HL-60/S4 treated with phorbol 12-myristate 13-acetate at 8.2 ng/mL for 4 days and 3 days (cell line): ENCODE data around the gene TNRC6A.

ENCODE experiments used
- in situ Hi-C: fragments of 300-500 bp; cut with MboI; formaldehyde crosslinking; loops from 2 replicates; pipeline ENCODE4 v1.15.0; 2022; ENCODE audit warnings: low sequenced_read_pairs

Gene TNRC6A

GRCh38 chr16:24755201-24755874 is 25.9 kb downstream of the TNRC6A start:
- in situ Hi-C loops, result no loop called here

- in situ Hi-C loops, result no loop called here
Observed at GRCh38 chr16:24758373-24758772, 28.9 kb downstream of the TNRC6A start.

GRCh38 chr16:24759006-24759405 is 29.6 kb downstream of the TNRC6A start:
- in situ Hi-C loops, result no loop called here

- in situ Hi-C loops, result no loop called here
Observed at GRCh38 chr16:24761526-24761925, 32.1 kb downstream of the TNRC6A start.

- in situ Hi-C loops, result no loop called here
Observed at GRCh38 chr16:24764916-24765315, 35.5 kb downstream of the TNRC6A start.

GRCh38 chr16:24766057-24766456 is 36.6 kb downstream of the TNRC6A start:
- in situ Hi-C loops, result no loop called here

GRCh38 chr16:24769806-24770205 is 40.4 kb downstream of the TNRC6A start:
- in situ Hi-C loops, result no loop called here

GRCh38 chr16:24771132-24771778 is 41.8 kb downstream of the TNRC6A start:
- in situ Hi-C loops, result no loop called here

GRCh38 chr16:24771779-24772157 is 42.3 kb downstream of the TNRC6A start:
- in situ Hi-C loops, result no loop called here

GRCh38 chr16:24773771-24774427 is 44.4 kb downstream of the TNRC6A start:
- in situ Hi-C loops, result no loop called here

- in situ Hi-C loops, result no loop called here
Observed at GRCh38 chr16:24774510-24774909, 45.1 kb downstream of the TNRC6A start.

GRCh38 chr16:24775455-24775854 is 46.0 kb downstream of the TNRC6A start:
- in situ Hi-C loops, result no loop called here

GRCh38 chr16:24776501-24777220 is 47.2 kb downstream of the TNRC6A start:
- in situ Hi-C loops, result no loop called here

GRCh38 chr16:24778671-24779070 is 49.2 kb downstream of the TNRC6A start:
- in situ Hi-C loops, result no loop called here

GRCh38 chr16:24781256-24781655 is 51.8 kb downstream of the TNRC6A start:
- in situ Hi-C loops, result no loop called here

GRCh38 chr16:24784121-24784520 is 54.7 kb downstream of the TNRC6A start:
- in situ Hi-C loops, result no loop called here

GRCh38 chr16:24789881-24790280 is 60.4 kb downstream of the TNRC6A start:
- in situ Hi-C loops, result no loop called here

- in situ Hi-C loops, result loop anchor here (25.0 kb wide), 1 partner anchor 238 kb away; no protein-coding TSS in a partner anchor
Observed at GRCh38 chr16:24800586-24800985, 71.1 kb downstream of the TNRC6A start.

GRCh38 chr16:24801761-24802302 is 72.4 kb downstream of the TNRC6A start:
- in situ Hi-C loops, result loop anchor here (25.0 kb wide), 1 partner anchor 240 kb away; no protein-coding TSS in a partner anchor

GRCh38 chr16:24805484-24805883 is 76.0 kb downstream of the TNRC6A start:
- in situ Hi-C loops, result loop anchor here (25.0 kb wide), 1 partner anchor 243 kb away; no protein-coding TSS in a partner anchor

- in situ Hi-C loops, result loop anchor here (25.0 kb wide), 1 partner anchor 245 kb away; no protein-coding TSS in a partner anchor
Observed at GRCh38 chr16:24807301-24807700, 77.8 kb downstream of the TNRC6A start.
